ENCODE results near the gene SLC9C1.
"Not testable (repeated sequence)": the region's sequence is repeated elsewhere in the genome, so short reads cannot be mapped to it uniquely, and the experiment has no call there.

The SLC9C1 gene

DNA sequence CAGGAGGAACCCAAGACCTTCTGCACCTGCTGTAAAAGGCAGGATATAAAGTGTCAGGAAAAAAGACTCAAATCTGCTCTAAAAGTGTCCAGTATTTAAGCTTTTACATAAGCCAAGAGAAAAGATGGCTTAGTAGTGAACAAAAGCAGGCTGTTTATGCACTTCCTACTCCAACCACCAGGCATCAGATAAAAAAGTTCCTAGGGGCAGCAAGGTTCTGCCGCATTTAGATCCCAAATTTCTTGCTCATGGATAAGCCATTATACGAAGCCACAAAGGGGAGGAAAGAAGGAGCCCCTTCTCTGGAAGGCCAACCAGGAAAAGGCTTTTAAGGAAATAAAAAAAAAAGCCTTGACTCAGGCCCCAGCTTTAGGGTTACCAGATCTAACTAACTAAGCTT, 10.6 kb upstream of the SLC9C1 start:
- no peak for DNase-seq

DNA sequence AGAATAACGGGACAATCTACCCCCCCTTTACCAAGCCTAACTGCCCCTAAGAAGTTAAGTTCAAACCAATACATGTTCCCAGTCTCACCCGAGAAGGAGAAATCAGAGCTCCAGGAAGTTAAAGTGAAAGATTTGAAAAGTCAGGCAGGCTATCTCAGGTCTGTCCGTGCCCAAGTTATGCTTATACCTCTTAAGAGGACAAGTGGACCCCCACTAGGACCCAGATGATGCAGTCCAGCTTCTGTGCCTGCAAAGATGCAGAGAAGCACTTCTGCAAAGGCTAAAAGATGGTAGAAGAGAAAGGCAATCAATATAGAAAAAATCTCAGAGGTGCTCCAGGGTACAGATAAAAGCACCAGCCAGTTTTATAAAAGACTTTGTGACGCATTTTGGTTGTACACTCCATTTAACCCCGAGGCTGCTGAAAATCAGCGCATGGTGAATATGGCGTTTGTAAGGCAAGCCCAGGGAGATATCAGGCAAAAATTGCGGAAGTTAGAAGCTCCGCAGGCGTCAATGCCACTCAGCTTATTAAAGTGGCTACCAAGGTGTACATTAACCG, 9.8 kb upstream of the SLC9C1 start:
- DNase-seq: peak; percentile 41

DNA sequence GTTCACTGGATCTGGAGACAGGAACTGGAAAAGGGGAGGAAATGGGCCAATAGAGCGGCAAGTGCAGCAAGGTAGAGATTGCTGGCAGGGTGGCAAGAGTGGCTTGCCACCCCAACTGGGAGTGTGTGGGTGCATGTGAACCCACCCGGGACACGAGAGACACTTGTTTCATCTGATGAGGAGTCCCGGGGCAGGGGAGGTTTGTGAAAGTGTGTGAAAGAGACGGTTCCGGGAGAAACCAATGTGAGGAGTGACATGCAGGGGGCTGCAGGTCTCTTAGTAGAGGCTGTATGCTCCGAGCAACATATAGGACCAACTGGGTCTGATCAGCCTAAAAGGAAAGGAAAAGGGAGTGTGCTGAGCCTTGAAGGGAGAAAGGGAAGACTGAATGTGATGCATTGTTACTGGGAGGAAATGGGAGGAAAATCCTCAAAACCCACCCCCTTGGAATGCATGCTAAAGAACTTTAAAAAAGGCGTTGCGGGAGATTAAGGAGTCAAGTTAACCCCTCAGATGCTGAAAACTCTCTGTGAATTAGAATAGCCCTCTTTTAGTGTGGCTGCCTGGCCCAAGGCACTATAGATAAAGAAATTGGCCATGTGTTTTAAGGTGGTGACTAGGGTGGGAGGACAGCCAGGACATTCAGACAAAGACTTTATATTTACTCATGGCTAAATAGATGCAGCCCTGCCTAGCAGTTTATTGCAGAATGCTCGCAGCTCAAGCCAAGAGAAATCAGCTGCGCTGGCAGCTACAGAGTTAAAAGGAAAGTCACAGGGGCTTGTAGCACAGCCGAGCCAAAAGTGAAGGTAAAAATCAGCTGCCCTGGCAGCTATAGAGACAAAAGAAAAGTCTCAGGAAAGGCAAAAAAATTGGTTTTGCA, 9.1 kb upstream of the SLC9C1 start:
- no peak for DNase-seq

DNA sequence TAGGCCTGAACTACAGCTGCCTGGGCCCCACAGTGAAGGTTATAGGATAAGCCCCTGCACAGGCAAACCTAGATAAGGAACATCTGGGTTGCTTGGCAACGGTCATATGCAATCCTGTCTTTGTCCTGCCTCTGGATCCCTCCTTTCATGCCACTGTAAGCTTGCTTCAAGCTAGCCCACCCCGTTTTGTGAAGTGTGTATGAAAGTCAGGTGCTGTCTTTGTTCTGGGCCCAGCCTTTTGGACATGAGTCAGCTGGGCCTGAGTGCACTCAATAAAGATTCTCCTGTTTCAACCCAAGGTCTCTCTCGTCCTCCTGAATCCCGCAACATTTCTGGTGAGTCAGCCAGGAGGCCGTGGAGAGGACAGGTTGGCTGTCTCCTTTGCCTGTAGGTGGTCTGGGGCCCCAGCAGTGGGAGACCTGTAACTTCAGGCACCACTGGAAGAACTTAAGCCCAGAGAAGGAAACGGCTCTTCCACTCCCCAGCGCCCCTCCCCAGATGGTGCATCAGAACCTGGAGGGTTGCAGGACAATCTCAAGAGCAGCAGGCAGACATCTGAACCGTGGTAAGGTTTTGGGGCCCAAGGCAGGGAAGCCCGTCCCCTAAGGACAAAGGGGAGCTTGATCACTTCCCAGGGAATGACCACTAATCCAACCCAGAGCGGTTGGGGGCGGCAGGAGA, 8.3 kb upstream of the SLC9C1 start:
- DNase-seq: no peak

DNA sequence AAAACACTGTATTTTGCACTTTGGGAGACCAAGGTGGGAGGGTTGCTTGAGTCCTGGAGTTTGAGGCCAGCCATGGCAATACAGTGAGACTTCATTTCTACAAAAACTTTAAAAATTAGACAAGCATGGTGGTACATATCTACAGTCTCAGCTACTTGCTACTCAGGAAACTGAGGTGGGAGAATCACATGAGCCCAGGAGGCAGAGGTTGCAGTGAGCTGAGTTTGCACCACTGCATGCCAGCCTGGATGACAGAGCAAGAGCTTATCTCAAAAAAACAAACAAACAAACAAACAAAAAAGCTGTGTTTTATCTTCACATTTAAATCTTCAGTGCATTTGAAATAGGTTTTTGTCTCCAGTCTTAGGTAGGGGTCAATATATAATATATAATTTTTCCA, 4.8 kb upstream of the SLC9C1 start:
- DNase-seq: no peak

DNA sequence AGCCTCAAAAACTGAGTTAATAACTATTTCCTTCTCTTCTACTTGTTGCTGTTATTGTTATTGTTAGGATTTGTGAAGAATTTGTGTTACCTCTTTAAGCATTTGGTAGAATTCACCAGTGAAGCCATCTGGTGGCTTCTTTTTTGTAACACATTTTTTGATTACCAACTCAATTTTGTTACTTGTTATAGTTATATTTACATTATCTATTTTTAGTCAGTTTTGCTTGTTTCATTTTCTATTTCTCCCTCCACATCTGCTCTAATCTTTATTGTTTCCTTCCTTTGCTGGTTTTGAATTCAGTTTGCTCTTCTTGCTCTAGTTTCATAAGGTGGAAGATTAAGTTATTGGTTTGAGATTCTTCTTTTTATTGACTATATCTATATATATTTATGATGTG, 3.7 kb upstream of the SLC9C1 start:
- DNase-seq: no peak

DNA sequence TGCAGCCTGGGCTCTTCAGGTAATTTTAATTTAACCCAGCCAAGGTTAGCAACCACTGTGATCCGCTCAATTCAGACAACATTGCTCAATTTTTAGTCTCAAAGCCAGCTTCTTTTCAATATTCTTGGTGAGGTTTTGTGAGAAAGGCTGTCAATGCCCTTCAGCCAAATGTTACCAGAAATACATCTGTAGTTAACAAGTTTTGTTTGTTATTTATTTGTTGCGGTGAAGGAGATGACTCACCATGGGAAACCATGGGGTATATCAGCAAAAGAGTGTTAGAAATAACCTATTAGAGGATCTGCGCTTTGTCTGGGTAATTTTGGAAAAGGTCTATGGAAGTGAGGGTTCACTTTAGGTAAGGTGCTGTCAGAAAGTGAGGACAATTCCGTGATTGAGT, 5.0 kb downstream of the SLC9C1 start:
- no peak for DNase-seq

DNA sequence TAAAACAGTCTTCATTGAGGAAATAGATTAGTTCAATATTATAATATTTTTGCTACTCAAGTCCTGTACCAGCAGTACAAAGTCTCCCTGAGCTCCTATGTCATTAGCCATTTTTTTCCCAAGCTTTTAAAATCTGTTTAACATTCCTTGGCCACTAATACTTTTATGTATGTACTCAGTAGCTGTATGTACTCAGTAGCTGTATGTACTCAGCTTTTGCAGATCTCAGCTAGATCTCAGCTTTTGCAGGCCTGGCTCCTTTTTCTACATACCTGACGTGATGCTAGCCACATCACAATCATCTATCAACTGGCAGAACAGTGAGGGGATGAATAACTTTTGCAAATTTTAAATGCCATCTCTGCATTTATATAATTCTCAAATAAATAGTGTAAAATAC, 13.8 kb downstream of the SLC9C1 start:
- no peak for DNase-seq

DNA sequence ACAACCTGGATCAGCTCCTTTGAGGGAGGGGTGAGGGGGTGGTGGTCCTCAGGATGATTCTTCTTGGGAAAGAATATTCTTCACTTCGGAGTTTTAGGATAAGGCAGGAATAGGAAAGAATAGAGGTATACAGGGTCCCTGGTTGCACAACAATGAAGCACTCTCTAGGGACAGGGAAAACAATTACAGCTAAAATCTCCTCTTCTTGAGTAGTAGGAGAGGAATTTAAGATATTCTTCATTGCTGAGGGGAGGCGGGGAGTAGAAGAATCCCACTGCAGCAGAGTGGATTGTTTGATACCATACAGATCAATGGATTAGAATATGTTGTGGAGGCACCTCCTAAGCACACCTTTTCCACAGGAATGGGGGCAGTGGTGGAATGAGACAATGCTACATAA, 20.5 kb downstream of the SLC9C1 start:
- no peak for DNase-seq

DNA sequence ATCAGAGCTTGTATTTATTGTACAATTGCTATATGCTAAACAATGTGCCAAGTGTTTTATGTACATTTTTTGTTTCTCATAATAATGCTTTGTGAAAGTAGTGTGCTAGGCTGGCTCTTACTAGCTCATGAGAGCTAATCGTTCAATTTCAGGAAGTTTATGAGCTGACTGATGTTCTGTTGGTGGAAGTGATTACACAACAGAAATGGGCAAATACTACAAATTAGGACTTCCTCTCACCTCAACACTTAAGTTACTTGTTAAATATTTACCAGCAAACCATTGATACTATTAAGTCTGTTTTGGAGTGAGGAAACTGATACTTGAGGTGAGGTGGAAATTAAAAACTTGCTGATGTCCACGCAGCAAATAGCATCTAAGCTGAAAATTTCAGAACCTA, 32.3 kb downstream of the SLC9C1 start:
- DNase-seq: no peak

DNA sequence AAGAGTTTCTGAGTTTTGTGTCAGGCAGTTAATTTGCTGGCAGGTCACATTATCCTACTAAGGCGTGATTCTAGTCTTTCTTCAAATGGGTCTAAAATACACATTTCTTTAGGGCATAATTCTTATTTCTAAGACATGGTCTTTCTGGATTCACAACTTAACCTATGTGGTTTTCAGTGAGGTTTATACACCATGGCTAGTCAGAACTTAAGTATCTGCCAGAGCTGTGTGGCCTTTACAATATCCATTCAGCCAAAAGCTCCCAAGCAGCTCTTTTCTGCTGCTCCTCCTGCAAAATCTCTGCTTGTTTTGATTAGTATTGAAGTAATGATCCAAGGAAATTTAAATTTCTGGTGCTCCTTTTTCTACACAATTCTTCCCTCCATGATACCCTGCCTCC, 33.5 kb downstream of the SLC9C1 start:
- DNase-seq: no peak

DNA sequence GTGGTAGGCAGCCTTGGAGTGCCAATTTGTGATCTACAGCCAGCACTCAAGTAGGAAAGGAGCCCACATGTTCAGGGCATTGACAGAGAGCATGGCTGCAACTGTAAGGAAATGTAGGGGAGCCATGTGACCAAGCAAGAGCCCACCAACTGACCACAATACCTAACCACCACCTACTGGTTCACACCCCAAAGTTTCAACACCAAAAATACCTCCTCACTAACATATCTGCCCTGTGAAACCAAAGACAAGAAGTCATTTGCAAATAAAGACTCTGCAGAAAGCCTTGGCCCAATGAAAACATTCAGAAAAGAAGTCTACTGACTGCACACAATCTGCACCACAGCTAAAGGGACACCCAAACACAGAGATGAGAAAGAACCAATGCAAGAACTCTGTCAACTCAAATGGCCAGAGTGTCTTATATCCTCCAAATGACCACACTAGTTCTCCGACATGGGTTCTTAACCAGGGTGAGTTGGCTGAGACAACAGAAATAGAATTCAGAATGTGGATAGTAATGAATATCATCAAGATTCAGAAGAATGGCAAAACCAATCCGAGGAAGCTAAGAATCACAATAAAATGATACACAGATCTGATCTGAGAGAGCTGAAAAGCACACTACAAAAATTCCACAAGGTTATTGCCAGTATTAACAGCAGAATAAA, 40.6 kb downstream of the SLC9C1 start:
- no peak for DNase-seq

DNA sequence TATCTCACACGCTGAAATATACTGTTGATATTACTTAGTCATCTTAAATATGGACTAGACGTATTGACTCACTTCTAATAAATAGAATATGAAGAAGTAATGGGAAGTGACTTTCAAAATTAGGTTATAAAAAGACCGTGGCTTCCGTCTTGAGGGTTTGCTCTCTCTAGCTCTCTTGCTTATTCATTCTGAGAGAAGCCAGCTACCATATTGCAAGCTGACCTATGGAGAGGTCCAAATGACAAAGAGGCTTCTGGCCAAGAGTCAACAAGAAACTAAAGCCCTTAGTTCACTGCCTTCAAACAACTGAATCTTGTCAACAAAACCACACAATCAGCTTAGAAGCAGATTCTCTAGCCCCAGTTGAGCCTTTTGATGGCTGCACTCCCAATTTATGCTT, 46.1 kb downstream of the SLC9C1 start:
- DNase-seq: no peak

DNA sequence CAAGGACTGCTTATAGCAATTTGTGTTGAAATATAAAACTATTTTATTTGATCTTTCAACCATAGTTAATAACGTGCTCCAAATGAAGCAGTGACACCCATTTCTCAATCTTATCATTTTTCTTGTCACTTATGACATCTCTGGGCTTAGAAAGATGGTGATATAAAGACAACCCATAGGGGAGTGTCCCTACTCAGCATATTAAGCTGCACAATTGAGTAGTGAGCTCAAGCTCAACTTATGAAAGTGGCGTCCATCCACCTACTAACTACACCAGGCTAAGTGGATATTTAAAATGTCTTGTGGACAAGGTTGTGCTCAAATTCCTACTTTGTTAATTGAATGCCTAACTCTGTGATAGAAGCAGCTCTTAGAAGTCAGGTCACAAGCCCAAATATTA, 46.7 kb downstream of the SLC9C1 start:
- no peak for DNase-seq

DNA sequence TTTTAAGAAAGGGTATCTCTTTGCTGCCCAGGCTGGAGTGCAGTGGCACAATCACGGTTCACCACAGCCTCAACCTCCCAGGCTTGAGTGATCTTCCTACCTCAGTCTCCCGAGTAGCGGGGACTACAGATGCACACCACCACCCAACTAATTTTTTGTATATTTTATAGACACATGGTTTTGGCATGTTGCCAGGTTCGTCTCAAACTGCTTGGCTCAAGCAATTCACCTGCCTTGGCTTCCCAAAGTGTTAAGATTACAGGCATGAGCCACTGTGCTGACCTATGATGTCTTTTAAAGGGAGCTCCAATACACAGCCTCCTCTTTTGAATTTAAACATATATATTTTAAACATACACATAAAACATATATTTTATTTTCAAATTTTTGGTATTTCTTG, 60.9 kb downstream of the SLC9C1 start:
- no peak for DNase-seq

DNA sequence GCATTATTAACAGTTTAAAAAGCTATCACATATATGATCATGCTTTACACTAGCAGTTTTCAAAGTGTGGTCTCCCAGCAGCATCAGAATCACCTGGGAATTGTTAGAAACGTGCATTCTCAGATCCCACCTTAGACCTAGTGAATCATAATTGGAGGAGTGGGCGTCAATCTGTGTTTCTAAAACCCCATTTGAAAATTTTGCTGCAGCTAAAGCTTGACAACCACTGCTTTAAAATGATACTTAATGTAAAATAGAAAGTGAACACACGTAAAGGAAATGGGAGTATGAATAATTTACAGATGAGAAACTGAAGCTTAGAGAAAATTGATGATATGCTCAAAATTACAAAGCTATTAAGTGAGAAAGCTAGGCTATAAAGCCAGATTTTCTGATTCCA, 62.3 kb downstream of the SLC9C1 start:
- no peak for DNase-seq

DNA sequence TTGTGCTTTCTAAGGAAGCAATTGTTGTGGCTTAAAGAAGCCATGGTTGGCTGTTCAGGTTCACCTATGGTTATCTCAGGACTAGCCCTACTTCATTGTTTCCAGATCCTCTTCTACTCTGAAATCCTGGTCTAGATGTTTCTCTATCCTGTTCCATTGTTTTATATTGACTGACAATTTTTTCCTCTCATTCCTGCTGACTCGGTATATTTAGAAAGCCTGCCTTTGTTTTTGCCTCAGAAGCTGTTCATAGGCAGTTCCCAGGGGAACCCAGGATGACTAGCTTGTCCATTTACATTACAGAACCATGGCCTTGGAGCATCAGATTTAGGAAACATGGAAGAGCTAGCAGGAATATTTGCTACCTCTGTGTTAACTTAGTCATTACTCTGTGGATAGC, 64.0 kb downstream of the SLC9C1 start:
- no peak for DNase-seq

DNA sequence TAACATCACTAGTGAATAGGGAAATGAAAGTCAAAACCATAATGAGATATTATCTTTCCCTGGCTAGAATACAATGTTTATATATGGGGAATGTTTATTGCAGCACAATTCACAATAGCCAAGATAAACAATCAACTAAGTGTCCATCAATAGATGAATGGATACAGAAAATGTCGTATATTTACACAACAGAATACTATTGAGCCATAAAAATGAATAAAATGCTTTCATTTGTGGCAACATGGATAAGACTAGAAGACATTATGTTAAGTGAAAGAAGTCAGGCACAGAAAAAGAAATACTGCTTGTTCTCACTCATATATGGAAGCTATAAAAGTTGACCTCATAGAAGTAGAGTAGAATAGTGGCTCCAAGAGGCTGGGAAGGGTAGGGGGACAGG, 65.2 kb downstream of the SLC9C1 start:
- DNase-seq: no peak

DNA sequence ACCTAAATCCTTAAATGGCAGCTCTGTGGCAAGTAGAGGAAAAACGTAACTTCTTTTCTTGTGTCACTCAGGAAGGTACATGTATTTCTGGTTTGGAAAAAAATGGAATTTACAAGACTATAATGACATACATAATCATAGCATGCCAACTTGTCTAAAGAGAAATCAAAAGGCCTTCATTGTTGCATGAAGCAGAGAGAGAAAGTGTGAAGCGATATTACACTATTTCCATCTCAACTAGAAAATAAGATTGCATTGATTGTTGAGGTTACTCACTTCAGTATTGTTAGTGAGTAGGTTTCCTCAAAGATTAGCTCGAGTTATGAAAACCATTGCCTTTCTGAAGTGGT, 93.7 kb downstream of the SLC9C1 start:
- DNase-seq: no peak

DNA sequence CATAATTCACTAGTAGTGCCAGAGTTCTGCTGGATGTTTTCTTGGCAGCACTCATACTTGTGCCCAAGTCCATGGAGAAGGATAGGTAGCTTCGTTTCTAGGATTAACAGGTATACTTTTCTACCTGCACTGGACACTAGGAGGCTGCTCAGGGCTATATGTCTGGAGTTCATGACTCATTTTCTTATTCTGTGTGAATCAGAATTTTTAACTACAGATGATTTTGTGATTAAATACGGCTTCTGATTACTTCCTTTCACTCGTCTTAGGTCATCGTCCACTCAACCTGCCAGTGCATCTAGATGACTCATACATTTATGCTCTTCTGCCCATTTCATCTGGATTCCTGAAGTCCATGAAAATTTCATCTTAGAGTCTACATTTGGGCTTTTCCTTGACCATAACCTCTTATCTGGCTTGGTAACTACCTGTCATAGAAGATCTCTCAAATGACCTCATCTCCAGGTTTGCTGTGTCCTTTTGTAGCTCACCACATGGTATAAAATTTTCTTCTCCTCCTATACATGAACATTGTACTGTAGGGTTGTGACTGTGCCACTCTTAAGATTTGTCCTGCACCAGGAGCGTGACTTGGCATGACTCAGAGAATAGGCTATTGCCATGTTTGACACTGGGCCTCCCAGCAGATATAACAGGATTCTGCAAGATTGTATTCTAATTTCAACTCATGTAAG, 94.2 kb downstream of the SLC9C1 start:
- no peak for DNase-seq

DNA sequence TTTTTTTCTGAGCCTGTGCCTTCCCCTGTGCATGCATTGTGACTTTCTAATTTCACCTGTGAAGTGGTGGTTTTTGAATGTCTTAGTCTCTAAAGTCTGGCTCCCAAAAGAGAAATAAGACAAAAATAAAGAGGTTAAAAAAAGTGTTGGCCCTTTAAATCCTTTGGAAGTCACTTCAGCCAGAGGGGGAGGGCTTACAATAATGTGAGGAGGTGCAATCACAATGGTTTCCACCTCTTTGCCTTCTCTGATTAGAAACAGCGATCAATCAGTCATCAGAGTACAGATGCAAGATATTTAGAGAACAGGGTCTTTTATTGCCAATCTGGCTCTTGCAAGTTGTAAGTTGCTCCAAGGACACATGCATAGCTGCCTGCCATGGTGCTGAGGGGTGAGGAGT, 96.9 kb downstream of the SLC9C1 start:
- no peak for DNase-seq

DNA sequence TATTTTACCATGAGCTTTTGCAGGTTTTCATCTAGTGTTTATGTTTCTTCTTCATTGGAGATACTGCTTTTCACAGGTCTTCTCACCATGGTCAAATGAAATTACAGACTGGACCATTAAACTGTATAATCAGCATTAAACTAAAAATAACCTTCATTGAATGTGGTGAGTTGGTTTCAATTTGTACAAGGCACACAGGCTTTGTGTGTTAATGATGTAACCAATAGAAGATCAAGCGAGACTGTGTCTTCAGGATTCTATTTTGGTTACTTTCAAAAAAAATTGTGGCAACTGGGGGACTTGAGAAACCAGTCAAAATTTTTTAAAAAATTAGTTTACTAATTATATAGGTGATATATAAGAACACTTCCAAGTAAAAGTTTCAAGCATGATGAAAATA, 106.7 kb downstream of the SLC9C1 start:
- DNase-seq: no peak

DNA sequence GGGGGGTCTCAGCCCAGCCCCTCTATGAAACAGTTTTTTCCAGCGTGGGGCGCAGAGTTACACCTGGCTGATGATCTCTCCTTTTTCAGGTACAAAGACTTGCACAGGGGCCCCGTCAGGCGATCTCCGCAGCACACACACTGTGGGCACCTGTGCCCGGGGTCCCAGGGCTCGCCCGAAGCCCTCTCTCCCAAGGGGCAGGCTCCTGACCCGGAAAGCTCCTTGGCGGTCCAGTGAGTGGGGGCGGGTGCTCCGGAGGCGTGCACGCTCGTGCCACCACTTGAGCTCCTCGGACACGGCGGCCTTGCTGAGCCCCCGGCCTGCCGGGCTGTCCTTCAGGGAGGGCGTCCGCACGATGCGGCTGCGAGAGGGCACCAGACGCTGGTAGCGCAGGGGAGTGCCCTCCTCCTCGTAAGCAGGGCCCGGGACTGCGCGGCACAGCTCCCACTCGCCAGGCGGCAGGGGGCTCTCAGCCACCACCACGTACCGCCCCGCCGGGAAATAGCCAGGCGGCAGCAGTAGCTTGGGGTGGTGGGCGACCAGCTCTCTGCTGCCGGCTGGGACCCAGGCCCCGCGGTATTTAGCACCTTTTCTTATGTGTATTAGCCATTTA, 108.5 kb downstream of the SLC9C1 start:
- DNase-seq: not testable (repeated sequence)
